GM19455 (cell line): ENCODE results near the gene EIF2S1.
"Not testable (repeated sequence)": the region's sequence is repeated elsewhere in the genome, so short reads cannot be mapped to it uniquely, and the experiment has no call there.

Experiments used
- ATAC-seq: cut with Tn5 transposase; IDR thresholded peaks from one replicate; pipeline ENCODE4 v1.9.1; 2021; ENCODE audit not compliant: unreplicated experiment

EIF2S1 gene

GRCh38 chr14:67410313-67410712 is 50.2 kb downstream of the EIF2S1 start:
- no peak for ATAC-seq

- ATAC-seq = no peak
Measured at GRCh38 chr14:67411370-67411769, 51.2 kb downstream of the EIF2S1 start.

GRCh38 chr14:67411820-67412421 is 51.8 kb downstream of the EIF2S1 start, which contains the start of gene PLEK2:
Gene PLEK2, minus strand, starts transcription at chr14:67412165. Its CDS starts 106 bp downstream, at chr14:67412059.
- ATAC-seq = no peak

GRCh38 chr14:67413806-67414769 is 54.0 kb downstream of the EIF2S1 start:
- ATAC-seq = no peak

- ATAC-seq = not testable (repeated sequence)
Measured at GRCh38 chr14:67415610-67416009, 55.5 kb downstream of the EIF2S1 start.

- ATAC-seq = no peak
Measured at GRCh38 chr14:67416085-67416484, 56.0 kb downstream of the EIF2S1 start.

- ATAC-seq = no peak
Measured at GRCh38 chr14:67416810-67417209, 56.7 kb downstream of the EIF2S1 start.

- no peak for ATAC-seq
Measured at GRCh38 chr14:67417633-67418032, 57.5 kb downstream of the EIF2S1 start.

- no peak for ATAC-seq
Measured at GRCh38 chr14:67418401-67419191, 58.5 kb downstream of the EIF2S1 start.

GRCh38 chr14:67420102-67420739 is 60.1 kb downstream of the EIF2S1 start:
- no peak for ATAC-seq

- no peak for ATAC-seq
Measured at GRCh38 chr14:67421356-67422224, 61.5 kb downstream of the EIF2S1 start.

- ATAC-seq = no peak
Measured at GRCh38 chr14:67423424-67423823, 63.3 kb downstream of the EIF2S1 start.

- no peak for ATAC-seq
Measured at GRCh38 chr14:67424539-67424938, 64.4 kb downstream of the EIF2S1 start.

- ATAC-seq = no peak
Measured at GRCh38 chr14:67425608-67426007, 65.5 kb downstream of the EIF2S1 start.

- no peak for ATAC-seq
Measured at GRCh38 chr14:67426161-67426560, 66.0 kb downstream of the EIF2S1 start.

- no peak for ATAC-seq
Measured at GRCh38 chr14:67426983-67427606, 67.0 kb downstream of the EIF2S1 start.

- ATAC-seq = no peak
Measured at GRCh38 chr14:67428501-67429031, 68.4 kb downstream of the EIF2S1 start.

GRCh38 chr14:67429510-67430205 is 69.5 kb downstream of the EIF2S1 start:
- ATAC-seq = no peak
